ENCODE data around the gene ZNF366.

- TF ChIP-seq, protein P1, sequence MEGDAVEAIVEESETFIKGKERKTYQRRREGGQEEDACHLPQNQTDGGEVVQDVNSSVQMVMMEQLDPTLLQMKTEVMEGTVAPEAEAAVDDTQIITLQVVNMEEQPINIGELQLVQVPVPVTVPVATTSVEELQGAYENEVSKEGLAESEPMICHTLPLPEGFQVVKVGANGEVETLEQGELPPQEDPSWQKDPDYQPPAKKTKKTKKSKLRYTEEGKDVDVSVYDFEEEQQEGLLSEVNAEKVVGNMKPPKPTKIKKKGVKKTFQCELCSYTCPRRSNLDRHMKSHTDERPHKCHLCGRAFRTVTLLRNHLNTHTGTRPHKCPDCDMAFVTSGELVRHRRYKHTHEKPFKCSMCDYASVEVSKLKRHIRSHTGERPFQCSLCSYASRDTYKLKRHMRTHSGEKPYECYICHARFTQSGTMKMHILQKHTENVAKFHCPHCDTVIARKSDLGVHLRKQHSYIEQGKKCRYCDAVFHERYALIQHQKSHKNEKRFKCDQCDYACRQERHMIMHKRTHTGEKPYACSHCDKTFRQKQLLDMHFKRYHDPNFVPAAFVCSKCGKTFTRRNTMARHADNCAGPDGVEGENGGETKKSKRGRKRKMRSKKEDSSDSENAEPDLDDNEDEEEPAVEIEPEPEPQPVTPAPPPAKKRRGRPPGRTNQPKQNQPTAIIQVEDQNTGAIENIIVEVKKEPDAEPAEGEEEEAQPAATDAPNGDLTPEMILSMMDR (conservative IDR thresholded peaks at IDR 0.05; ENCODE audit: low read length) = no peak
- no peak for TF ChIP-seq EZH2phosphoT487 (IDR thresholded peaks at IDR 0.05; ENCODE audit: borderline replicate concordance)
Observed at GRCh38 chr5:72506158-72506549, 1.1 kb downstream of the ZNF366 start.
